Measurements from ENCODE around the gene RETREG2. TPM values are rescaled to one million over a fixed set of nuclear protein-coding genes. Genes with fewer than 3 reads are reported as not detected.

The RETREG2 gene
- polyA plus RNA-seq, 1 donor from 2014 or later = 156 TPM

GRCh38 chr2:219206328-219207133 is 28.5 kb downstream of the RETREG2 start, which contains the start of gene ZFAND2B:
Gene ZFAND2B, plus strand, starts transcription at chr2:219206782. Its CDS starts 206 bp downstream, at chr2:219206988.
- H3K9ac ChIP-seq (ENCODE audit: low read length) = peak within 1 kb of the TSS; percentile 90
- no peaks in the 10 kb centered on the region for H3K79me2 ChIP-seq (replicated peaks; ENCODE audit: insufficient read depth, low read length)
- no peaks in the 10 kb centered on the region for H3K9me2 ChIP-seq (ENCODE audit: insufficient read depth, low read length)
- peak within 1 kb of the TSS; percentile 87 for H2AFZ ChIP-seq (ENCODE audit: low read depth, low read length)
- H3K9me3 ChIP-seq (ENCODE audit: low read length) = no peaks in the 10 kb centered on the region
- no peaks in the 10 kb centered on the region for H3F3A ChIP-seq (ENCODE audit: insufficient read depth, low read length, poor library complexity, severe bottlenecking)
- peak; percentile 47 for TF ChIP-seq RAD21 (conservative IDR thresholded peaks at IDR 0.05)
- TF ChIP-seq TAF1 (IDR thresholded peaks at IDR 0.05; ENCODE audit: low read depth) = peak; percentile 93
- TF ChIP-seq, protein P1, sequence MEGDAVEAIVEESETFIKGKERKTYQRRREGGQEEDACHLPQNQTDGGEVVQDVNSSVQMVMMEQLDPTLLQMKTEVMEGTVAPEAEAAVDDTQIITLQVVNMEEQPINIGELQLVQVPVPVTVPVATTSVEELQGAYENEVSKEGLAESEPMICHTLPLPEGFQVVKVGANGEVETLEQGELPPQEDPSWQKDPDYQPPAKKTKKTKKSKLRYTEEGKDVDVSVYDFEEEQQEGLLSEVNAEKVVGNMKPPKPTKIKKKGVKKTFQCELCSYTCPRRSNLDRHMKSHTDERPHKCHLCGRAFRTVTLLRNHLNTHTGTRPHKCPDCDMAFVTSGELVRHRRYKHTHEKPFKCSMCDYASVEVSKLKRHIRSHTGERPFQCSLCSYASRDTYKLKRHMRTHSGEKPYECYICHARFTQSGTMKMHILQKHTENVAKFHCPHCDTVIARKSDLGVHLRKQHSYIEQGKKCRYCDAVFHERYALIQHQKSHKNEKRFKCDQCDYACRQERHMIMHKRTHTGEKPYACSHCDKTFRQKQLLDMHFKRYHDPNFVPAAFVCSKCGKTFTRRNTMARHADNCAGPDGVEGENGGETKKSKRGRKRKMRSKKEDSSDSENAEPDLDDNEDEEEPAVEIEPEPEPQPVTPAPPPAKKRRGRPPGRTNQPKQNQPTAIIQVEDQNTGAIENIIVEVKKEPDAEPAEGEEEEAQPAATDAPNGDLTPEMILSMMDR (IDR thresholded peaks at IDR 0.05; ENCODE audit: poor library complexity, severe bottlenecking) = peak; percentile 48
- peak; percentile 97 for TF ChIP-seq POLR2AphosphoS5 (IDR thresholded peaks at IDR 0.05)
- TF ChIP-seq, protein P2, sequence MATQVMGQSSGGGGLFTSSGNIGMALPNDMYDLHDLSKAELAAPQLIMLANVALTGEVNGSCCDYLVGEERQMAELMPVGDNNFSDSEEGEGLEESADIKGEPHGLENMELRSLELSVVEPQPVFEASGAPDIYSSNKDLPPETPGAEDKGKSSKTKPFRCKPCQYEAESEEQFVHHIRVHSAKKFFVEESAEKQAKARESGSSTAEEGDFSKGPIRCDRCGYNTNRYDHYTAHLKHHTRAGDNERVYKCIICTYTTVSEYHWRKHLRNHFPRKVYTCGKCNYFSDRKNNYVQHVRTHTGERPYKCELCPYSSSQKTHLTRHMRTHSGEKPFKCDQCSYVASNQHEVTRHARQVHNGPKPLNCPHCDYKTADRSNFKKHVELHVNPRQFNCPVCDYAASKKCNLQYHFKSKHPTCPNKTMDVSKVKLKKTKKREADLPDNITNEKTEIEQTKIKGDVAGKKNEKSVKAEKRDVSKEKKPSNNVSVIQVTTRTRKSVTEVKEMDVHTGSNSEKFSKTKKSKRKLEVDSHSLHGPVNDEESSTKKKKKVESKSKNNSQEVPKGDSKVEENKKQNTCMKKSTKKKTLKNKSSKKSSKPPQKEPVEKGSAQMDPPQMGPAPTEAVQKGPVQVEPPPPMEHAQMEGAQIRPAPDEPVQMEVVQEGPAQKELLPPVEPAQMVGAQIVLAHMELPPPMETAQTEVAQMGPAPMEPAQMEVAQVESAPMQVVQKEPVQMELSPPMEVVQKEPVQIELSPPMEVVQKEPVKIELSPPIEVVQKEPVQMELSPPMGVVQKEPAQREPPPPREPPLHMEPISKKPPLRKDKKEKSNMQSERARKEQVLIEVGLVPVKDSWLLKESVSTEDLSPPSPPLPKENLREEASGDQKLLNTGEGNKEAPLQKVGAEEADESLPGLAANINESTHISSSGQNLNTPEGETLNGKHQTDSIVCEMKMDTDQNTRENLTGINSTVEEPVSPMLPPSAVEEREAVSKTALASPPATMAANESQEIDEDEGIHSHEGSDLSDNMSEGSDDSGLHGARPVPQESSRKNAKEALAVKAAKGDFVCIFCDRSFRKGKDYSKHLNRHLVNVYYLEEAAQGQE (IDR thresholded peaks at IDR 0.05; ENCODE audit: borderline replicate concordance) = peak; percentile 91
- no peak for TF ChIP-seq EZH2 (IDR thresholded peaks at IDR 0.05; ENCODE audit: borderline replicate concordance, insufficient read depth, low read length, poor library complexity, severe bottlenecking)
- peak; percentile 65 for TF ChIP-seq SMC3 (conservative IDR thresholded peaks at IDR 0.05; ENCODE audit: poor library complexity)
- TF ChIP-seq EP300 (conservative IDR thresholded peaks at IDR 0.05; ENCODE audit: poor library complexity, severe bottlenecking) = peak; percentile 63
- TF ChIP-seq MXI1 (conservative IDR thresholded peaks at IDR 0.05; ENCODE audit: poor library complexity, severe bottlenecking) = peak; percentile 72
- no peaks in the 10 kb centered on the region for H3K36me3 ChIP-seq (ENCODE audit: insufficient read depth, low read length)
- H3K4me2 ChIP-seq (ENCODE audit: low read length) = peak within 1 kb of the TSS; percentile 95
- H3K27ac ChIP-seq (ENCODE audit: low read length) = peak within 1 kb of the TSS; percentile 96
- H4K20me1 ChIP-seq (ENCODE audit: insufficient read depth) = no peaks in the 10 kb centered on the region
- H3K4me3 ChIP-seq (ENCODE audit: low read length) = peak within 1 kb of the TSS; percentile 78
- H3K27me3 ChIP-seq (ENCODE audit: insufficient read depth, low read depth, low read length) = no peaks in the 10 kb centered on the region

- Histone ChIP-seq H3K79me2 (replicated peaks; ENCODE audit: insufficient read depth, low read length) (no peaks in the 10 kb centered on the region), H3K4me3 (ENCODE audit: low read length) (peak overlapping the region; percentile 78), H3F3A (ENCODE audit: insufficient read depth, low read length, poor library complexity, severe bottlenecking) (no peaks in the 10 kb centered on the region), H3K9ac (ENCODE audit: low read length) (peak overlapping the region; percentile 90), H3K36me3 (ENCODE audit: insufficient read depth, low read length) (no peaks in the 10 kb centered on the region), H3K27ac (ENCODE audit: low read length) (peak overlapping the region; percentile 96), H3K27me3 (ENCODE audit: insufficient read depth, low read depth, low read length) (no peaks in the 10 kb centered on the region), H3K4me2 (ENCODE audit: low read length) (peak overlapping the region; percentile 95), H3K9me3 (ENCODE audit: low read length) (no peaks in the 10 kb centered on the region), H2AFZ (ENCODE audit: low read depth, low read length) (peak overlapping the region; percentile 40), H3K9me2 (ENCODE audit: insufficient read depth, low read length) (no peaks in the 10 kb centered on the region), H4K20me1 (ENCODE audit: insufficient read depth) (no peaks in the 10 kb centered on the region)
- no peak for TF ChIP-seq EZH2 (IDR thresholded peaks at IDR 0.05; ENCODE audit: borderline replicate concordance, insufficient read depth, low read length, poor library complexity, severe bottlenecking)
- no peak for TF ChIP-seq POLR2AphosphoS5 (IDR thresholded peaks at IDR 0.05)
- TF ChIP-seq, protein P1 (IDR thresholded peaks at IDR 0.05; ENCODE audit: poor library complexity, severe bottlenecking) = no peak
- TF ChIP-seq SMC3 (conservative IDR thresholded peaks at IDR 0.05; ENCODE audit: poor library complexity) = no peak
- peak; percentile 63 for TF ChIP-seq MXI1 (conservative IDR thresholded peaks at IDR 0.05; ENCODE audit: poor library complexity, severe bottlenecking)
These were observed 29.2 kb downstream of the RETREG2 start for GRCh38 chr2:219207134-219207883.
